ENCODE results near the gene TBC1D22B. TPM values are rescaled to one million over a fixed set of nuclear protein-coding genes. Genes with fewer than 3 reads are reported as not detected.
A peak's percentile ranks its signal among the peaks of the same experiment; 100 is the strongest.

Gene TBC1D22B, protein sequence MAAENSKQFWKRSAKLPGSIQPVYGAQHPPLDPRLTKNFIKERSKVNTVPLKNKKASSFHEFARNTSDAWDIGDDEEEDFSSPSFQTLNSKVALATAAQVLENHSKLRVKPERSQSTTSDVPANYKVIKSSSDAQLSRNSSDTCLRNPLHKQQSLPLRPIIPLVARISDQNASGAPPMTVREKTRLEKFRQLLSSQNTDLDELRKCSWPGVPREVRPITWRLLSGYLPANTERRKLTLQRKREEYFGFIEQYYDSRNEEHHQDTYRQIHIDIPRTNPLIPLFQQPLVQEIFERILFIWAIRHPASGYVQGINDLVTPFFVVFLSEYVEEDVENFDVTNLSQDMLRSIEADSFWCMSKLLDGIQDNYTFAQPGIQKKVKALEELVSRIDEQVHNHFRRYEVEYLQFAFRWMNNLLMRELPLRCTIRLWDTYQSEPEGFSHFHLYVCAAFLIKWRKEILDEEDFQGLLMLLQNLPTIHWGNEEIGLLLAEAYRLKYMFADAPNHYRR
- 10 to 100 TPM in 3 of 5 donors, 1 to 10 TPM in 2; 9.5 to 12.6 (median 10.7) TPM for total RNA-seq
- 8.7 TPM for total RNA-seq (2013)
- total RNA-seq, result 16.6 to 29.9 (median 23.6) reads per million in 29 experiments

DNA sequence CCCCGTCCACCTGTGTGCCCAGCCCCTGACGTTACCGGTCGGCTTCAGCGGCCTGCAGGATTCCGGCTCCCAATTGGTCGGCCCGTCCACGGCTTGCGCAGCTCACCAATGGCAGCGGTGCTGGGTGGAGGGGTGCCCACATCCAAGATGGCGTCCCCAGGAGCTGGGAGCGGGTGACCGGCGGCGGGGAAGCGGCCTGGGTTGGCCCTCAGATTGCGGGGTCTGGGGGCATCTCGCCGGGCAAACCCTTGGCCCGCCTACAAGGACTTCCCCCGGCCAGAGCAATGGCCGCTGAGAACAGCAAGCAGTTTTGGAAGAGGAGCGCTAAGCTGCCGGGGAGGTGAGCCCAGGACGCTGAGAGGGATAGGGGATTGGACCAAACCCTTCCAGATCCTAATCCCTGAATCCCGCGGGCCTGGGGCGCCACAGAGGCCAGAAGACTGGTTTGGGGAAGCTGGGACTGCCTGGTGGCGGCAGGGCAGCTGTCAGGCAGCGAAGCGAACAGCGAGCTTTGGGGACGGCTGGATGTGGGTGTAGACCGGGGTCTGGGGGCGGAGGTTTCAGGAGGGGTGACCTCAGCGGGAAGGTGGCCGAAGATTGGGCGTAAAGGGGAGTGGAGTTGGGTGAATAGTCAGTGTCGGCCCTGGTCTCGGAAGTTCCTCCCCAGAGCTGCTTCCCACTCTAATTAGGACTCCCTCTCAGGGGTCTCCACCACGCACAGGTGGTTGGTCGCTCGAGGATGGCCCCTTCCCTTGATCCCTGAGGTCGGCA, at the start of gene TBC1D22B, which contains the start of gene TMEM217:
TSS of gene TBC1D22B (plus strand) at position 139 of the 771 bp plus-strand sequence. CDS start at position 285, 146 bp downstream.
TSS of gene TMEM217 (minus strand) at position 511 of the 771 bp plus-strand sequence. CDS start 39,114 bp downstream, outside the sequence.
- POLR2A ChIA-PET, result interaction anchor here in 1 of 2 donors (0.5 to 0.7 kb wide), 3 partner anchors 9 to 382 kb away, joined by 3 to 21 read pairs (median 5); partner anchors contain the start of gene PIM1
- Histone ChIP-seq H3K36me3 (ENCODE audit: control insufficient read depth in 2 of 2, extremely low read depth in 1 of 2, insufficient read depth in 1 of 2, low read length in 1 of 2) (no peaks in the 10 kb centered on the region), H3K27ac (ENCODE audit: low read length) (peak within 1 kb of the TSS; percentile 87), H3K27me3 (replicated peaks in 1 of 2; ENCODE audit: control insufficient read depth in 2 of 2, extremely low read depth in 1 of 2, insufficient read depth in 2 of 2, low read length in 1 of 2) (no peaks in the 10 kb centered on the region), H3K9me3 (no peaks in the 10 kb centered on the region), H3K4me3 (ENCODE audit: control insufficient read depth in 1 of 2, extremely low read depth in 1 of 2, low read length in 1 of 2) (peak within 1 kb of the TSS; percentile 83 to 89), H3K4me1 (ENCODE audit: control insufficient read depth in 1 of 2, extremely low read depth in 1 of 2, insufficient read depth in 2 of 2, low read length in 2 of 2) (peaks cover 14 to 24% of the 10 kb centered on the region in 2 experiments)
- Mint-ChIP-seq H3K27me3 (no peaks in the 10 kb centered on the region), H3K4me3 (peak within 1 kb of the TSS; percentile 91 to 98 (median 94)), H3K4me1 (peaks cover 34 to 43% (median 43%) of the 10 kb centered on the region in 3 donors), H3K27ac (peak within 1 kb of the TSS; percentile 79 to 83), H3K36me3 (peaks cover 5% of the 10 kb centered on the region), H3K9me3 (no peaks in the 10 kb centered on the region)
- DNase-seq (peak; percentile 85 to 97 (median 94)), ATAC-seq (replicated peaks in 1 of 4) (peak; percentile 99 to 100 (median 100))
- CTCF ChIA-PET, result interaction anchor here in 1 of 2 donors (0.6 kb wide), 1 partner anchor 37 kb away, joined by 4 read pairs; no protein-coding TSS in a partner anchor
- WGBS (ENCODE audit: insufficient coverage), result 0% methylated on average over 28 of the region's 45 CpGs

DNA sequence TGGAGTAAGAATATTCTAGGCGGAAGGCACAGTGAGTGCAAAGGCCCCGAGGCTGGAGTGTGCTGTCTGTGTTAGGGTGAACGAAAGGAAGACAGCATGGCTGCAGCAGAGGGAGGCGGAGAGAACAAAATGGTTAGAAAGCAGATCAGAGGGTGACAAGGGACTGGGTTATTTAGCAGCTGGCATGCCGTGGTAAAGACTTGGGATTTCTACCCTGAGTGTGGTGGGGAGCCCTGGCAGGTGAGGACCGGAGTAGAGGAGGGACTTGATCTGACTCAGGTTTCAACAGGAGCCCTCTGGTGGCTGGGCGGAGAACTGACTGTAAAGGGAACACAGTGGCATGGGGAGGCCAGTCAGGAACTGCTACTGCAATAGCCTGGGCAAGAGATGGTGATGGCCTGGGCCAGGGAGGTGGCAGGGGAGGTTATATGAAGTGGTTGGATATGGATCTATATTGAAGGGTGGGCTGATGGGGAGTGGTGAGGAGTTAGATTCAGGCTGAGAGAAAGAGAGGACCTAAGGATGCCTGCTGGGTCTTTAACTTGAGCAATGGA, 49.6 kb upstream of the TBC1D22B start:
- Mint-ChIP-seq H3K4me1 (peaks cover 59 to 65% (median 64%) of the 10 kb centered on the region in 3 donors), H3K9me3 (no peaks in the 10 kb centered on the region), H3K36me3 (no peaks in the 10 kb centered on the region), H3K4me3 (peak overlapping the region in 2 of 3 donors; percentile 6 to 60), H3K27me3 (no peaks in the 10 kb centered on the region), H3K27ac (peak overlapping the region; percentile 91 to 92)
- DNase-seq, result peak; percentile 72 to 91 (median 85)
- peak; percentile 61 to 81 (median 74) for ATAC-seq (replicated peaks in 1 of 4)
- no peaks in the 10 kb centered on the region for H3K27me3 ChIP-seq (replicated peaks in 1 of 2; ENCODE audit: control insufficient read depth in 2 of 2, extremely low read depth in 1 of 2, insufficient read depth in 2 of 2, low read length in 1 of 2)
- POLR2A ChIA-PET, result interaction anchor here in 1 of 2 donors (0.6 kb wide), 1 partner anchor 33 kb away, joined by 4 read pairs; no protein-coding TSS in a partner anchor
- H3K36me3 ChIP-seq (ENCODE audit: control insufficient read depth in 2 of 2, extremely low read depth in 1 of 2, insufficient read depth in 1 of 2, low read length in 1 of 2), result no peaks in the 10 kb centered on the region
- peak overlapping the region; percentile 32 for H3K27ac ChIP-seq (ENCODE audit: low read length)
- H3K9me3 ChIP-seq, result no peaks in the 10 kb centered on the region
- peaks cover 20 to 54% of the 10 kb centered on the region in 2 experiments for H3K4me1 ChIP-seq (ENCODE audit: control insufficient read depth in 1 of 2, extremely low read depth in 1 of 2, insufficient read depth in 2 of 2, low read length in 2 of 2)
- CTCF ChIA-PET, result interaction anchor here (1.0 to 4.2 kb wide), 8 partner anchors 32 to 191 kb away, joined by 6 to 103 read pairs (median 27); no protein-coding TSS in a partner anchor
- H3K4me3 ChIP-seq (ENCODE audit: control insufficient read depth in 1 of 2, extremely low read depth in 1 of 2, low read length in 1 of 2), result no peak overlapping the region
- WGBS (ENCODE audit: insufficient coverage), result 56% methylated on average over 7 of the region's 7 CpGs

DNA sequence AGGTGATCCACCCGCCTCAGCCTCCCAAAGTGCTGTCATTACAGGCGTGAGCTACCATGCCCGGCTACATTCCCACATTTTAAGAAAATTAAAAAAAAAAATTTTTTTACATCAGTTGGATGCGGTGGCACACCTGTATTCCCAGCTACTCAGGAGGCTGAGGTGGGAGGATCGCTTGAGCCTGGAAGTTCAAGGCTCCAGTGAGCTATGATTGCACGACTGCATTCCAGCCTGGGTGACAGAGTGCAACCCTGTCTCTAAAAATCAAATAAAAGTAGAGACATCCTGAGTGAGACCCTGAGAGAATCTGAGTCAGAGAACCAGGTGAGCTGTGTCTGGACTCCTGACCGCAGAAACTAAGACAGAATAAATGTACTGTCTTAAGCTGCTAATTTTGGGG, 48.8 kb upstream of the TBC1D22B start:
- Histone ChIP-seq H3K4me1 (ENCODE audit: control insufficient read depth in 1 of 2, extremely low read depth in 1 of 2, insufficient read depth in 2 of 2, low read length in 2 of 2) (peaks cover 19 to 47% of the 10 kb centered on the region in 2 experiments), H3K4me3 (ENCODE audit: control insufficient read depth in 1 of 2, extremely low read depth in 1 of 2, low read length in 1 of 2) (no peak overlapping the region), H3K27me3 (replicated peaks in 1 of 2; ENCODE audit: control insufficient read depth in 2 of 2, extremely low read depth in 1 of 2, insufficient read depth in 2 of 2, low read length in 1 of 2) (no peaks in the 10 kb centered on the region), H3K36me3 (ENCODE audit: control insufficient read depth in 2 of 2, extremely low read depth in 1 of 2, insufficient read depth in 1 of 2, low read length in 1 of 2) (no peaks in the 10 kb centered on the region), H3K27ac (ENCODE audit: low read length) (peak overlapping the region; percentile 68), H3K9me3 (no peaks in the 10 kb centered on the region)
- Mint-ChIP-seq H3K27ac (peak overlapping the region; percentile 94 to 95), H3K9me3 (no peaks in the 10 kb centered on the region), H3K27me3 (no peaks in the 10 kb centered on the region), H3K4me3 (no peak overlapping the region), H3K36me3 (no peaks in the 10 kb centered on the region), H3K4me1 (peaks cover 51 to 57% (median 57%) of the 10 kb centered on the region in 3 donors)
- WGBS (ENCODE audit: insufficient coverage), result 100% methylated on average over 1 of the region's 7 CpGs
- CTCF ChIA-PET, result interaction anchor here (0.6 to 4.2 kb wide), 20 partner anchors 12 to 449 kb away, joined by 3 to 103 read pairs (median 8); partner anchors contain the start of genes C6orf89 (in 1 of the 2) and PIM1 (in 1 of the 2)
- POLR2A ChIA-PET, result interaction anchor here (0.5 to 1.4 kb wide), 3 partner anchors 163 to 594 kb away, joined by 3 to 4 read pairs (median 4); no protein-coding TSS in a partner anchor
- no peak for ATAC-seq (replicated peaks in 1 of 4)
- DNase-seq, result no peak

DNA sequence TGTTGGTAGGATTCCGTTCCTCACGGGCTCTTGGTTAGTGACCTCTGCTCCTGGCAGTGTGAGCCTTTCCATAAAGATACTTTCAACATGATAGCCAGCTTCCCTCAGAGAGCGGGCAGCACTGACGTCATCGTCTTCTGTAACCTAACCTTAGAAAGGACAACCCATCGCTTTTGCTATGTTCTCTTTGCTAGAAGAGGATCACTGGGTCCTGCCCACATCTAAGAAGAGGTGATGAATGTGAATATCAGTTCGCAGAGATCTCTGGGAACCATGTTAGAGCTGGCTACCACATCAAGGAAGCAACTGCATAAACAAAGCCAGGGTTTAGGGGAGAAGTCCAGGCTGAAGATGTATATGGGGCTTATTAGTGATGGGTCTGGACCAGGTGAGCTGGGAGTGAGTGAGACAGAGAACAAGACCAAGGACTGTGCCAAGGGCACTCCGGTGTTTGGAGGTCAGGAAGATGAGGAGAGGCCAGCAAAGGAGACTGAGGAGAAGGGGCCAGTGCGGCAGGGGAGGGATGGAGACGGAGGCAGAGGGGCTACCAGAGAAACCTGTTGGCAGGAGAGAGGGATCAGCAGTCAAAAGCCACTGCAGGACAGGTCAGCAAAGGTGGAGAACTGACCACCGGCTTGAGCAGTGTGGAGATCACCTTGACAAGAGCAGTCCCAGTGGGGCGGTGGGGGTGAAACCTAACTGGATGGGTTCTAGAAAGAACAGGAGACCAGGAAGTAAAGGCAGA, 47.9 kb upstream of the TBC1D22B start:
- no peaks in the 10 kb centered on the region for H3K27me3 ChIP-seq (replicated peaks in 1 of 2; ENCODE audit: control insufficient read depth in 2 of 2, extremely low read depth in 1 of 2, insufficient read depth in 2 of 2, low read length in 1 of 2)
- DNase-seq, result peak; percentile 13 to 81 (median 53)
- Mint-ChIP-seq H3K27me3 (no peaks in the 10 kb centered on the region), H3K4me3 (peak overlapping the region; percentile 25 to 70 (median 40)), H3K36me3 (no peaks in the 10 kb centered on the region), H3K27ac (peak overlapping the region; percentile 94 to 95), H3K9me3 (no peaks in the 10 kb centered on the region), H3K4me1 (peaks cover 45 to 51% (median 51%) of the 10 kb centered on the region in 3 donors)
- H3K4me3 ChIP-seq (ENCODE audit: control insufficient read depth in 1 of 2, extremely low read depth in 1 of 2, low read length in 1 of 2), result no peak overlapping the region
- no peaks in the 10 kb centered on the region for H3K36me3 ChIP-seq (ENCODE audit: control insufficient read depth in 2 of 2, extremely low read depth in 1 of 2, insufficient read depth in 1 of 2, low read length in 1 of 2)
- POLR2A ChIA-PET, result interaction anchor here (0.5 to 1.4 kb wide), 5 partner anchors 28 to 595 kb away, joined by 3 to 4 read pairs (median 4); no protein-coding TSS in a partner anchor
- peaks cover 19 to 47% of the 10 kb centered on the region in 2 experiments for H3K4me1 ChIP-seq (ENCODE audit: control insufficient read depth in 1 of 2, extremely low read depth in 1 of 2, insufficient read depth in 2 of 2, low read length in 2 of 2)
- H3K27ac ChIP-seq (ENCODE audit: low read length), result peak overlapping the region; percentile 68
- 70% methylated on average over 6 of the region's 12 CpGs for WGBS (ENCODE audit: insufficient coverage)
- peak; percentile 62 to 83 (median 70) for ATAC-seq (replicated peaks in 1 of 4)
- H3K9me3 ChIP-seq, result no peaks in the 10 kb centered on the region
- CTCF ChIA-PET, result interaction anchor here (0.6 to 4.2 kb wide), 41 partner anchors 10 to 450 kb away, joined by 3 to 103 read pairs (median 4); partner anchors contain the start of genes C6orf89 (in 1 of the 2) and PIM1 (in 1 of the 2)

DNA sequence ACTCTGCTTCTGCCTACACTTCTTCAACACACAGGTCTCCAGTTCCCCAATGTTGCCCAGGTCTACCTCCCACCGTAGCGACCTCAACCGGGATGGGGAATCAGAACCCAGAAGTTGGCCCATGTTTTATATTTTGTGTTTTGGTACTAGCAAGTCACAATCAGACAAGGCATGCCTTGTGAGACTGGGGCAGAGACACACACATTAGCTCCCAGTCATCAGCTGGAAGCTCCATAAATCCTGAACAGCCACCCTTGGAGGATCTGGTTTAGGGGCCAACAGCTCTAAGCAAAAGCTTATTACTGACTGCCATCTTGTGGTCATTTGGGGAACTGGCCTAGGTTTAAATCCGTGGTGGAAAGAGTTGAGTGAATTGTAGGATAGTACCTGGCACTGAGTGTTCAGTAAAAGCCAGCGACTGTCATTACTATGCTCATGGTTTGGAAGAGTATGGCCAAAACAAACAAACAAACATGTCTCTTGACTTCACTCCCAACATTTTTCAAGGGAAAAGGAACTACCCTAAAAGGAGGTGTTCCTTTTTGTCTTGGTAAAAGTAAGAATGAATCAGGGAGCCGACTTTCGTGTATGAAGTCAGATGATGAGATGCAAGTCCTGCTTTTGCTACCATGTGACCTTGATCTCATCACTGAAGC, 47.1 kb upstream of the TBC1D22B start:
- CTCF ChIA-PET, result interaction anchor here (0.5 to 4.2 kb wide), 31 partner anchors 12 to 445 kb away, joined by 3 to 103 read pairs (median 4); partner anchors contain the start of genes C6orf89 (in 1 of the 2) and PIM1 (in 1 of the 2)
- Mint-ChIP-seq H3K4me3 (peak overlapping the region in 1 of 3 donors; percentile 70), H3K27me3 (no peaks in the 10 kb centered on the region), H3K27ac (peak overlapping the region; percentile 94 to 95), H3K36me3 (no peaks in the 10 kb centered on the region), H3K4me1 (peaks cover 42 to 47% (median 46%) of the 10 kb centered on the region in 3 donors), H3K9me3 (no peaks in the 10 kb centered on the region)
- H3K4me1 ChIP-seq (ENCODE audit: control insufficient read depth in 1 of 2, extremely low read depth in 1 of 2, insufficient read depth in 2 of 2, low read length in 2 of 2), result peaks cover 19 to 44% of the 10 kb centered on the region in 2 experiments
- WGBS (ENCODE audit: insufficient coverage), result 92% methylated on average over 5 of the region's 7 CpGs
- POLR2A ChIA-PET, result interaction anchor here (1.0 to 1.4 kb wide), 4 partner anchors 29 to 442 kb away, joined by 3 to 4 read pairs (median 4); no protein-coding TSS in a partner anchor
- H3K27me3 ChIP-seq (replicated peaks in 1 of 2; ENCODE audit: control insufficient read depth in 2 of 2, extremely low read depth in 1 of 2, insufficient read depth in 2 of 2, low read length in 1 of 2), result no peaks in the 10 kb centered on the region
- DNase-seq (peak; percentile 17 to 90 (median 63)), ATAC-seq (replicated peaks in 1 of 4) (peak; percentile 56 to 62 (median 58))
- H3K4me3 ChIP-seq (ENCODE audit: control insufficient read depth in 1 of 2, extremely low read depth in 1 of 2, low read length in 1 of 2), result no peak overlapping the region
- H3K9me3 ChIP-seq, result no peaks in the 10 kb centered on the region
- no peaks in the 10 kb centered on the region for H3K36me3 ChIP-seq (ENCODE audit: control insufficient read depth in 2 of 2, extremely low read depth in 1 of 2, insufficient read depth in 1 of 2, low read length in 1 of 2)
- H3K27ac ChIP-seq (ENCODE audit: low read length), result peak overlapping the region; percentile 68

All from T-cell (primary cell).